ENCODE data around the gene CXorf38.
"Not testable (repeated sequence)": the region's sequence is repeated elsewhere in the genome, so short reads cannot be mapped to it uniquely, and the experiment has no call there.

CXorf38 gene

GRCh38 chrX:40607381-40607780, 40.0 kb downstream of the CXorf38 start:
- no peak for TF ChIP-seq POLR2A (IDR thresholded peaks at IDR 0.05; ENCODE audit: low read length)
- TF ChIP-seq GATA1 (IDR thresholded peaks at IDR 0.05; ENCODE audit: low read depth, low read length): no peak
- no peak for DNase-seq

- TF ChIP-seq POLR2A (IDR thresholded peaks at IDR 0.05; ENCODE audit: low read length) (no peak), GATA1 (IDR thresholded peaks at IDR 0.05; ENCODE audit: low read depth, low read length) (no peak)
- DNase-seq: no peak
These were observed 43.9 kb downstream of the CXorf38 start for GRCh38 chrX:40603446-40603845.

GRCh38 chrX:40589616-40590321, 57.6 kb downstream of the CXorf38 start:
- not testable (repeated sequence) for DNase-seq

GRCh38 chrX:40587623-40588022, 59.7 kb downstream of the CXorf38 start:
- DNase-seq: not testable (repeated sequence)

- TF ChIP-seq POLR2A (IDR thresholded peaks at IDR 0.05; ENCODE audit: low read length) (no peak), GATA1 (IDR thresholded peaks at IDR 0.05; ENCODE audit: low read depth, low read length) (no peak)
- DNase-seq: no peak
These were observed 64.5 kb downstream of the CXorf38 start for GRCh38 chrX:40582811-40583210.

GRCh38 chrX:40582178-40582577, 65.2 kb downstream of the CXorf38 start:
- not testable (repeated sequence) for DNase-seq

GRCh38 chrX:40581336-40581920, 65.9 kb downstream of the CXorf38 start:
- DNase-seq: peak in 1 of 2 experiments; percentile 51
- TF ChIP-seq POLR2A (IDR thresholded peaks at IDR 0.05; ENCODE audit: low read length) (no peak), GATA1 (IDR thresholded peaks at IDR 0.05; ENCODE audit: low read depth, low read length) (no peak)

GRCh38 chrX:40580537-40581335, 66.6 kb downstream of the CXorf38 start, which contains the start of gene ATP6AP2:
TSS of gene ATP6AP2 (plus strand) at chrX:40580970. CDS start at chrX:40581066, 96 bp downstream.
- DNase-seq: peak; percentile 95

GRCh38 chrX:40579900-40580536, 67.3 kb downstream of the CXorf38 start:
- DNase-seq: no peak

More at GRCh38 chrX:40580537-40581335, 66.6 kb downstream of the CXorf38 start, which contains the start of gene ATP6AP2:
- peak; percentile 80 for TF ChIP-seq POLR2A (IDR thresholded peaks at IDR 0.05; ENCODE audit: low read length)
- TF ChIP-seq GATA1 (IDR thresholded peaks at IDR 0.05; ENCODE audit: low read depth, low read length): no peak

GRCh38 chrX:40579141-40579540, 68.2 kb downstream of the CXorf38 start:
- DNase-seq: no peak

More at GRCh38 chrX:40579900-40580536, 67.3 kb downstream of the CXorf38 start:
- TF ChIP-seq POLR2A (IDR thresholded peaks at IDR 0.05; ENCODE audit: low read length) (no peak), GATA1 (IDR thresholded peaks at IDR 0.05; ENCODE audit: low read depth, low read length) (no peak)

GRCh38 chrX:40578039-40578695, 69.2 kb downstream of the CXorf38 start:
- DNase-seq: no peak
- TF ChIP-seq GATA1 (IDR thresholded peaks at IDR 0.05; ENCODE audit: low read depth, low read length) (no peak), POLR2A (IDR thresholded peaks at IDR 0.05; ENCODE audit: low read length) (no peak)

More at GRCh38 chrX:40579141-40579540, 68.2 kb downstream of the CXorf38 start:
- TF ChIP-seq GATA1 (IDR thresholded peaks at IDR 0.05; ENCODE audit: low read depth, low read length) (no peak), POLR2A (IDR thresholded peaks at IDR 0.05; ENCODE audit: low read length) (no peak)
